Neural progenitor cell (in vitro differentiated cells): Measurements from ENCODE around the gene FARP2. TPM values are rescaled to one million over a fixed set of nuclear protein-coding genes. Genes with fewer than 3 reads are reported as not detected.

ENCODE experiments used
- DNase-seq: peaks from one replicate; pipeline ENCODE4 v3.0.0-alpha.2; 2016; ENCODE audit warnings: low spot score
- H2AFZ ChIP-seq: fragments of 200-600 bp; sonication (generic); replicated peaks from 2 replicates; pipeline ENCODE4 v1.6.1; 2016; ENCODE audit warnings: antibody characterized with exemption
- H3F3A ChIP-seq: fragments of 200-600 bp; sonication (generic); 2 replicates; pipeline ENCODE4 v1.6.1; 2016; ENCODE audit warnings: antibody characterized with exemption, low read depth
- H3K27ac ChIP-seq: fragments of 200-600 bp; sonication (generic); 2 replicates; pipeline ENCODE4 v1.5.1; 2016; ENCODE audit warnings: mild to moderate bottlenecking
- H3K27me3 ChIP-seq: fragments of 200-600 bp; sonication (generic); 2 replicates; pipeline ENCODE4 v1.6.1; 2016; ENCODE audit warnings: mild to moderate bottlenecking, moderate library complexity
- H3K36me3 ChIP-seq: fragments of 200-600 bp; sonication (generic); 2 replicates; pipeline ENCODE4 v1.5.1; 2016
- H3K4me1 ChIP-seq: fragments of 200-600 bp; sonication (generic); 2 replicates; pipeline ENCODE4 v1.6.1; 2016; ENCODE audit warnings: mixed run types
- H3K4me2 ChIP-seq: fragments of 200-600 bp; sonication (generic); 2 replicates; pipeline ENCODE4 v1.6.1; 2016
- H3K4me3 ChIP-seq: fragments of 200-600 bp; sonication (generic); 2 replicates; pipeline ENCODE4 v1.5.1; 2016
- H3K79me2 ChIP-seq: fragments of 200-600 bp; sonication (generic); 2 replicates; pipeline ENCODE4 v1.6.1; 2016; ENCODE audit warnings: low read depth
- H3K9ac ChIP-seq: fragments of 200-600 bp; sonication (generic); 2 replicates; pipeline ENCODE4 v1.6.1; 2016
- H3K9me3 ChIP-seq: fragments of 200-600 bp; sonication (generic); 2 replicates; pipeline ENCODE4 v1.5.1; 2016; ENCODE audit warnings: low read depth
- H4K20me1 ChIP-seq: fragments of 200-600 bp; sonication (generic); 2 replicates; pipeline ENCODE4 v1.6.1; 2016; ENCODE audit warnings: low read depth
- H3K27ac Mint-ChIP-seq: 3 replicates; pipeline ENCODE4 v1.8.0; 2021; ENCODE audit warnings: mixed read lengths
- H3K27me3 Mint-ChIP-seq: 2 replicates; pipeline ENCODE4 v1.8.0; 2022; ENCODE audit warnings: low read depth, mild to moderate bottlenecking, inconsistent platforms, moderate library complexity, mixed read lengths; ENCODE audit not compliant: insufficient read depth
- H3K36me3 Mint-ChIP-seq: 3 replicates; pipeline ENCODE4 v1.8.0; 2021; ENCODE audit warnings: mixed read lengths
- H3K4me1 Mint-ChIP-seq: 3 replicates; pipeline ENCODE4 v1.8.0; 2021; ENCODE audit warnings: mixed read lengths
- H3K4me3 Mint-ChIP-seq: 3 replicates; pipeline ENCODE4 v1.8.0; 2021; ENCODE audit warnings: mild to moderate bottlenecking, moderate library complexity, mixed read lengths
- H3K9me3 Mint-ChIP-seq: 3 replicates; pipeline ENCODE4 v1.8.0; 2020; ENCODE audit warnings: mixed read lengths
- CTCF ChIP-seq: fragments of 200-600 bp; sonication (generic); IDR thresholded peaks from 2 replicates; pipeline ENCODE4 v1.5.1; 2017; ENCODE audit warnings: antibody characterized with exemption, mild to moderate bottlenecking
- EZH2 ChIP-seq: fragments of 200-600 bp; sonication (generic); IDR thresholded peaks from 2 replicates; pipeline ENCODE4 v1.6.1; 2017; ENCODE audit warnings: antibody characterized with exemption, mild to moderate bottlenecking, moderate library complexity
- EZH2phosphoT487 ChIP-seq: fragments of 200-600 bp; sonication (generic); IDR thresholded peaks from 2 replicates; pipeline ENCODE4 v1.6.1; 2017; ENCODE audit warnings: antibody characterized with exemption
- total RNA-seq: library from RNA; depleted of rRNA; stranded (reverse); fragments of >200 nt; gene quantifications from 2 replicates; pipeline ENCODE4 v1.2.3, GENCODE V29; 2015; ENCODE audit warnings: low replicate concordance

Gene FARP2
- total RNA-seq, 1 donor from 2014 or later: 32.3 TPM

GRCh38 chr2:241375300-241375699 is 19.2 kb downstream of the FARP2 start:
- Histone ChIP-seq H2AFZ (no peak overlapping the region), H3K9me3 (no peaks in the 10 kb centered on the region), H3K4me3 (no peak overlapping the region), H3K27ac (no peak overlapping the region), H3K36me3 (peaks cover 5% of the 10 kb centered on the region), H3K4me2 (no peak overlapping the region), H3K4me1 (no peaks in the 10 kb centered on the region), H3K27me3 (no peaks in the 10 kb centered on the region), H3K79me2 (peaks cover 17% of the 10 kb centered on the region), H3K9ac (no peak overlapping the region), H4K20me1 (peaks cover 27% of the 10 kb centered on the region), H3F3A (no peaks in the 10 kb centered on the region)
- TF ChIP-seq EZH2phosphoT487 (no peak), CTCF (no peak), EZH2 (no peak)
- peaks cover 2% of the 10 kb centered on the region for H3K27me3 Mint-ChIP-seq
- no peak for DNase-seq
- H3K36me3 Mint-ChIP-seq: peaks cover 25% of the 10 kb centered on the region
- H3K4me3 Mint-ChIP-seq: no peak overlapping the region
- H3K27ac Mint-ChIP-seq: no peak overlapping the region
- H3K9me3 Mint-ChIP-seq: no peaks in the 10 kb centered on the region
- no peaks in the 10 kb centered on the region for H3K4me1 Mint-ChIP-seq

GRCh38 chr2:241376808-241377207 is 20.7 kb downstream of the FARP2 start:
- Histone ChIP-seq H3F3A (no peaks in the 10 kb centered on the region), H3K9me3 (no peaks in the 10 kb centered on the region), H3K27ac (no peak overlapping the region), H3K4me3 (no peak overlapping the region), H3K79me2 (peaks cover 16% of the 10 kb centered on the region), H2AFZ (no peak overlapping the region), H3K9ac (no peak overlapping the region), H4K20me1 (peaks cover 16% of the 10 kb centered on the region), H3K27me3 (no peaks in the 10 kb centered on the region), H3K36me3 (peaks cover 5% of the 10 kb centered on the region), H3K4me1 (no peaks in the 10 kb centered on the region), H3K4me2 (no peak overlapping the region)
- H3K4me3 Mint-ChIP-seq: no peak overlapping the region
- no peaks in the 10 kb centered on the region for H3K9me3 Mint-ChIP-seq
- TF ChIP-seq EZH2phosphoT487 (no peak), CTCF (no peak), EZH2 (no peak)
- peaks cover 24% of the 10 kb centered on the region for H3K36me3 Mint-ChIP-seq
- H3K4me1 Mint-ChIP-seq: no peaks in the 10 kb centered on the region
- no peak overlapping the region for H3K27ac Mint-ChIP-seq
- no peak for DNase-seq
- peaks cover 4% of the 10 kb centered on the region for H3K27me3 Mint-ChIP-seq

GRCh38 chr2:241378816-241379215 is 22.7 kb downstream of the FARP2 start:
- H3K9ac ChIP-seq: no peak overlapping the region
- no peak overlapping the region for H3K4me3 ChIP-seq
- H3K4me2 ChIP-seq: no peak overlapping the region
- no peaks in the 10 kb centered on the region for H3K9me3 ChIP-seq
- H3K4me3 Mint-ChIP-seq: no peak overlapping the region
- no peak overlapping the region for H3K27ac ChIP-seq
- peaks cover 5% of the 10 kb centered on the region for H3K36me3 ChIP-seq
- no peaks in the 10 kb centered on the region for H3K4me1 Mint-ChIP-seq
- H3K27me3 Mint-ChIP-seq: peaks cover 4% of the 10 kb centered on the region
- peaks cover 4% of the 10 kb centered on the region for H3K79me2 ChIP-seq
- peaks cover 32% of the 10 kb centered on the region for H3K36me3 Mint-ChIP-seq
- H3K27me3 ChIP-seq: no peaks in the 10 kb centered on the region
- no peak for DNase-seq
- H3F3A ChIP-seq: no peaks in the 10 kb centered on the region
- H3K9me3 Mint-ChIP-seq: no peaks in the 10 kb centered on the region
- no peak for TF ChIP-seq EZH2phosphoT487
- TF ChIP-seq EZH2: no peak
- no peak for TF ChIP-seq CTCF
- H3K4me1 ChIP-seq: no peaks in the 10 kb centered on the region
- H4K20me1 ChIP-seq: peaks cover 8% of the 10 kb centered on the region
- H2AFZ ChIP-seq: no peak overlapping the region
- peak overlapping the region; percentile 21 for H3K27ac Mint-ChIP-seq
